Ishikawa (cell line): ENCODE measurements around the gene WNT10A.

Experiments
- CEBPB ChIP-seq: IDR thresholded peaks from 2 replicates; pipeline ENCODE4 v1.6.1; 2012
- CREB1 ChIP-seq: IDR thresholded peaks from 2 replicates; pipeline ENCODE4 v1.6.1; 2012; ENCODE audit warnings: low read depth
- EGR1 ChIP-seq: IDR thresholded peaks from 2 replicates; pipeline ENCODE4 v1.6.1; 2012
- EP300 ChIP-seq: IDR thresholded peaks from 2 replicates; pipeline ENCODE4 v1.6.1; 2012; ENCODE audit warnings: borderline replicate concordance
- FOXM1 ChIP-seq: IDR thresholded peaks from 2 replicates; pipeline ENCODE4 v1.6.1; 2012; ENCODE audit warnings: low read depth, borderline replicate concordance
- MAX ChIP-seq: IDR thresholded peaks from 2 replicates; pipeline ENCODE4 v1.6.1; 2012
- NFIC ChIP-seq: IDR thresholded peaks from 2 replicates; pipeline ENCODE4 v1.6.1; 2012
- RAD21 ChIP-seq: IDR thresholded peaks from 2 replicates; pipeline ENCODE4 v1.6.1; 2012; ENCODE audit warnings: low read depth
- REST ChIP-seq: IDR thresholded peaks from 2 replicates; pipeline ENCODE4 v1.6.1; 2012; ENCODE audit warnings: low read depth, mild to moderate bottlenecking
- TAF1 ChIP-seq: IDR thresholded peaks from 2 replicates; pipeline ENCODE4 v1.6.1; 2012; ENCODE audit warnings: low read depth, mild to moderate bottlenecking
- TCF12 ChIP-seq: IDR thresholded peaks from 2 replicates; pipeline ENCODE4 v1.6.1; 2012; ENCODE audit warnings: low read depth
- TEAD4 ChIP-seq: IDR thresholded peaks from 2 replicates; pipeline ENCODE4 v1.6.1; 2012
- YY1 ChIP-seq: IDR thresholded peaks from 2 replicates; pipeline ENCODE4 v1.6.1; 2012; ENCODE audit warnings: low read depth
- ZBTB7A ChIP-seq: IDR thresholded peaks from 2 replicates; pipeline ENCODE4 v1.6.1; 2012; ENCODE audit warnings: low read depth
- TF ChIP-seq, protein P1 (sequence below): IDR thresholded peaks from 2 replicates; pipeline ENCODE4 v1.6.1; 2012

The WNT10A gene

GRCh38 chr2:218883491-218884490 lies 3.1 kb downstream of the WNT10A start:
- no peak for TF ChIP-seq TAF1
- no peak for TF ChIP-seq ZBTB7A
- TF ChIP-seq MAX: no peak
- no peak for TF ChIP-seq NFIC
- TF ChIP-seq REST: no peak
- no peak for TF ChIP-seq CREB1
- TF ChIP-seq FOXM1: no peak
- no peak for TF ChIP-seq EP300
- no peak for TF ChIP-seq TEAD4
- TF ChIP-seq CEBPB: no peak
- TF ChIP-seq, protein P1, sequence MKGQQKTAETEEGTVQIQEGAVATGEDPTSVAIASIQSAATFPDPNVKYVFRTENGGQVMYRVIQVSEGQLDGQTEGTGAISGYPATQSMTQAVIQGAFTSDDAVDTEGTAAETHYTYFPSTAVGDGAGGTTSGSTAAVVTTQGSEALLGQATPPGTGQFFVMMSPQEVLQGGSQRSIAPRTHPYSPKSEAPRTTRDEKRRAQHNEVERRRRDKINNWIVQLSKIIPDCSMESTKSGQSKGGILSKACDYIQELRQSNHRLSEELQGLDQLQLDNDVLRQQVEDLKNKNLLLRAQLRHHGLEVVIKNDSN: no peak

DNA sequence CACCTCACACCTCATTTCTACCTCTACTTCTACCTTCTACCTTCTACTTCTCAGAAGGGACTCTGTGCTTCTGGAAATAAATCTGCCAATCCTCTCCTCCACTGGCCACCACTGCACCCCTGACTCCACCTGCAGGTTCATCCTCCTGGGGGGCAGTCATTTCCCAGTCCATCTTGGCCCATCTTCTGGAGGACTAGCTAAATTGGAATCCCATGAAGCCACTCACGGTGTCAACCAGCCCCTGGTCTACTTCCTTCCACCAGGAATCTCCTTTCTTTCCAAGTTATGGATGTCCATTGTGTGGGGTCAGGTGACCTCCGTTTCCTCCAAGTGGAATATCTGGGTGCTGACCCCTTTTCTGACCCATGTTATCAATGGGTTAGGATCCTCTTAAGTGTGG lies 3.9 kb downstream of the WNT10A start:
- TF ChIP-seq REST: no peak
- TF ChIP-seq EP300: no peak
- TF ChIP-seq CEBPB: no peak
- no peak for TF ChIP-seq EGR1
- TF ChIP-seq, protein P1: no peak
- no peak for TF ChIP-seq TAF1
- TF ChIP-seq TCF12: no peak
- TF ChIP-seq MAX: no peak
- TF ChIP-seq RAD21: no peak
- TF ChIP-seq FOXM1: no peak
- TF ChIP-seq TEAD4: no peak

DNA sequence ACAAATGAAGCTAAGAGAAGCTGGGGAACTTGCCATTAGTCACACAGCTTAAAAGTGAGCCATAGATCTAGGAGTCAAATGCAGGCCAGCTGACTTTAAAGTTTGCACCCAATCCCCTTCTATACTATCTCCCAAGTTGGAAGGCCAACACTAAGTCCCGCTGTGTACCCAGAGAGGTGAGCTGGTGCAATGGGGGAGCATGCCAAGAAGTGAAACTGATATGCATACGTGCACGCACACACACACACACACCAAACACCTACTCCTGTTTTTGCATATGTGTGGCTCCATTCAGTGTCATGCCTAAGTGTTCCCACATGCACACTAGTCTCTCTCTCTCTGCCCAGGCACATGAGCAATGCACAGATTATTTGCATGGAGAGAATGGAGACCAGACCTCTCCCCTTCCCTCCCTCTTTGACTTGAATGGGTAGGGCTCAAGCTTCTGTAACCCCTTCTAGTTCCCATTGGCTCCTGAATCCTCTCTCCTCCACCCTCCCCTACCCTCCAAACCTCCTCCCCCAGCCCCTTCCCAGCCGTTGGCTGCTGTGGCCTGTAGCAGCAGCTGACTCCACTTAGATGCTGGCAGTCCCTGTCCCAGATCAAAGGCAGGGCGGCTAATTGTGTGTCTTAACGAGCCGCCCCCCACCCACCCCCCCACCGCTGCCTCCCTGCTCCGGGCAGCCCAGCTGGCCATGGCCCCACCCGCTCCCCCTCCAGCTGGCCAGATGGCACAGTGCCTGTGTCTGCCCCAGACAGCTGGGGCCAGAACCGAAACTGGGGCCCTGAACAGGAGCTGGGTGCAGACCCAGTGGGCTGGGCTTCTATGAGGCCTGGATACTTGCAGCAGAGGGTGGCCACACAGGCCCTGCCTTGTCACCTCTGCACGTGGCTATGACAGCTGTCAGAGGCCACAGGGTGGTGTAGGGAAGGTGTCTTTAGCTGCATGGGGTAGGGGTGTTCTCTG lies 5.6 kb downstream of the WNT10A start:
- TF ChIP-seq TCF12: no peak
- no peak for TF ChIP-seq EGR1
- TF ChIP-seq TEAD4: no peak

- TF ChIP-seq ZBTB7A: no peak
- TF ChIP-seq YY1: no peak
- TF ChIP-seq, protein P1: no peak
- no peak for TF ChIP-seq EGR1
- TF ChIP-seq TCF12: no peak
- TF ChIP-seq MAX: no peak
- TF ChIP-seq TEAD4: no peak
- no peak for TF ChIP-seq CREB1
- TF ChIP-seq CEBPB: no peak
- no peak for TF ChIP-seq TAF1
- TF ChIP-seq NFIC: no peak
- TF ChIP-seq RAD21: no peak
- no peak for TF ChIP-seq FOXM1
- TF ChIP-seq REST: no peak
- TF ChIP-seq EP300: no peak
These were observed 6.4 kb downstream of the WNT10A start for GRCh38 chr2:218887079-218887478.
